Nephron (organoid): ENCODE data around the gene TRAF3.

Experiments
- H3K27ac Mint-ChIP-seq, 3 experiments: 2 replicates each; pipeline ENCODE4 v1.8.0; 2020; ENCODE audit warnings: mixed read lengths in 3 of 3, mild to moderate bottlenecking in 2 of 3, moderate library complexity in 1 of 3
- H3K27me3 Mint-ChIP-seq: 2 replicates; pipeline ENCODE4 v1.8.0; 2021; ENCODE audit warnings: low read depth, mild to moderate bottlenecking, moderate library complexity, mixed read lengths
- H3K36me3 Mint-ChIP-seq: 2 replicates; pipeline ENCODE4 v1.8.0; 2020; ENCODE audit warnings: low read depth, mixed read lengths
- H3K4me1 Mint-ChIP-seq: 2 replicates; pipeline ENCODE4 v1.8.0; 2020; ENCODE audit warnings: mixed read lengths
- H3K4me3 Mint-ChIP-seq, 3 experiments: 2 replicates each; pipeline ENCODE4 v1.8.0; 2020; ENCODE audit warnings: mild to moderate bottlenecking in 3 of 3, mixed read lengths in 3 of 3, moderate library complexity in 2 of 3
- H3K9me3 Mint-ChIP-seq: 2 replicates; pipeline ENCODE4 v1.8.0; 2020; ENCODE audit warnings: mixed read lengths
- TF ChIP-seq, protein P1 (sequence below), 3 experiments: fragments of 200-600 bp; sonication (generic); IDR thresholded peaks; one replicate each; pipeline ENCODE4 v1.5.0; 2021; ENCODE audit warnings: antibody characterized with exemption in 3 of 3; ENCODE audit not compliant: unreplicated experiment in 3 of 3

The TRAF3 gene

DNA sequence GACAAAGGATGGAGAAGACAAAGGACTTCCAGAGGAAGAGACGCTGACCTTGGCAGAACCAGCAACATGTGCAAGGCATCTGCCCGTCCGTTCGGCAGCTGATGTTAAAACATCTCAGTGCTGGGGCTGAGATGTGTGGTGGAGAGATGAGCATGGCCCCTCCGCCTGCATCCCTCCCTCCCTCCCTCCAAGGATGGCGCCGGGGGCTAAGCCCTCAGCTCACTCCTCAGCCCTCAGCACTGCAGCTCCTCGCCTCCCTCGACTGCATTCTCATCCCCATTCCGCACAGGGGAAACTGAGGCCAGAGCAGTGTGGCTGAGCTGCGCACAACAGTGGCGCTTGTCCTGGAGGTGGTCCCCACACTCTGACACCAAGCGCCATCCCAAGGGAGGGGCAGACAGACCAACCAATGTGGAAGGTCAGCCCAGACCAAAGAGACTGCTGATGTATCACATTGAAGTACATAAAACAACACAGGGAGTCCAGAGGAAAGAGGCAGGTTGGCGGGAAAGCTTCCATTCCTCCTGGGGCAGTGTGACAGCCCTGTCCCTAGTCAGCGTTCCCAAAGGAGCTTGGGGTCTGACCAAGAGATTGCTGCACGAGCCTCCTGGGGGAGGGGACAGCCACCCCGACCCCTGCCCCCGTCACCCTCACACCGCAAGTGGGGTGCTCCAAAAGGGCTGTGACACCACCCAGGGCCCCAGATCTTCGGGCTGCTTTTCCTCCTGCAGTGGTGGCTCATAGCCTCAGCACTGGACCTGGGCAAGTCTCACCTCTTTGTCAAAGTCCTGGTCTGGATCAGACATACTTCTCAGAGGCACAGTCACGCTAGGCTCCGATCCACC, 160.3 kb downstream of the TRAF3 start:
- H3K36me3 Mint-ChIP-seq, result peaks cover 58% of the 10 kb centered on the region
- no peaks in the 10 kb centered on the region for H3K4me1 Mint-ChIP-seq
- H3K4me3 Mint-ChIP-seq, result no peak overlapping the region
- H3K9me3 Mint-ChIP-seq, result no peaks in the 10 kb centered on the region
- H3K27ac Mint-ChIP-seq, result no peak overlapping the region
- H3K27me3 Mint-ChIP-seq, result peaks cover 6% of the 10 kb centered on the region
- TF ChIP-seq, protein P1, sequence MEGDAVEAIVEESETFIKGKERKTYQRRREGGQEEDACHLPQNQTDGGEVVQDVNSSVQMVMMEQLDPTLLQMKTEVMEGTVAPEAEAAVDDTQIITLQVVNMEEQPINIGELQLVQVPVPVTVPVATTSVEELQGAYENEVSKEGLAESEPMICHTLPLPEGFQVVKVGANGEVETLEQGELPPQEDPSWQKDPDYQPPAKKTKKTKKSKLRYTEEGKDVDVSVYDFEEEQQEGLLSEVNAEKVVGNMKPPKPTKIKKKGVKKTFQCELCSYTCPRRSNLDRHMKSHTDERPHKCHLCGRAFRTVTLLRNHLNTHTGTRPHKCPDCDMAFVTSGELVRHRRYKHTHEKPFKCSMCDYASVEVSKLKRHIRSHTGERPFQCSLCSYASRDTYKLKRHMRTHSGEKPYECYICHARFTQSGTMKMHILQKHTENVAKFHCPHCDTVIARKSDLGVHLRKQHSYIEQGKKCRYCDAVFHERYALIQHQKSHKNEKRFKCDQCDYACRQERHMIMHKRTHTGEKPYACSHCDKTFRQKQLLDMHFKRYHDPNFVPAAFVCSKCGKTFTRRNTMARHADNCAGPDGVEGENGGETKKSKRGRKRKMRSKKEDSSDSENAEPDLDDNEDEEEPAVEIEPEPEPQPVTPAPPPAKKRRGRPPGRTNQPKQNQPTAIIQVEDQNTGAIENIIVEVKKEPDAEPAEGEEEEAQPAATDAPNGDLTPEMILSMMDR (IDR thresholded peaks at IDR 0.05; ENCODE audit: unreplicated experiment in 3 of 3), result no peak

DNA sequence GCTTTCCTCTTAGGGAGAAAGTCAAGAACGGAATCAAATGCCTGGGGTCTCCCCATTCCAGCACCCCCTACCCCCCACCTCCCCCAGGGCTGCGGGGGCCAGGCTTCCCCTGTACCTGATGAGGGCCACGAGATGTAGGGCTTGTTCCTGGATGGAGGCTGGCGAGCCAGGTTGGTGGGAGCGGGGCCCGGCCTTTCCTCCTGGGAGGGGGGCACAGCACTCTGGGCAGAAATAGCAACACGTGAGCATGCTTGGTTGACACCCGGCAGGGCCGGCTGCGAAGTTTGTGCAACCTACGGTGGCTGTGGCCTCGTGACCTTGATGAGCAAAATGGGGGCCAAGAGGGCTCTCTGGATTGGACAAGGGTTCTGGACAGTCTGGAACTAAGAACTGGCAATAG, 160.9 kb downstream of the TRAF3 start:
- Mint-ChIP-seq H3K27me3 (peaks cover 5% of the 10 kb centered on the region), H3K36me3 (peaks cover 59% of the 10 kb centered on the region), H3K4me3 (no peak overlapping the region), H3K9me3 (no peaks in the 10 kb centered on the region), H3K27ac (no peak overlapping the region), H3K4me1 (no peaks in the 10 kb centered on the region)
- TF ChIP-seq, protein P1 (IDR thresholded peaks at IDR 0.05; ENCODE audit: unreplicated experiment in 3 of 3), result no peak

DNA sequence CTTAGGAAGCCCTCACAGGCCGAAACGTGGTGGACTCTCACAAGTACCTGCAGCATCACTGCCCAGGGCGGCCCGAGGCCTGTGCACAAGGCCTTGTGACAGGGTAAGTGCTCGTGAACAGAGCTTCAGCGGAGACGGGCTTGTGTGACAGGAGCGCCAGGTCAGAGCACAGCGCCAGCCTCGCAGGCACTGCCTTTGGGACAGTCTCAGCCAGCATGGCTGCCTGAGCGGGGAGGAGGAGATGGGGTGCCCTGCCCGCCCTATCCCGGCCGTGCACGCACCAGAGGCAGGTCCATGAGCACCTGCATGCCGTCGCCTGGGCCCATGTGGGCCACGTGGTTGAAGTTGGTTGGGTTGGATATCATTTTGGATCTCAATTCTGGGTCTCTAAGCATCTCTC, 162.1 kb downstream of the TRAF3 start:
- Mint-ChIP-seq H3K36me3 (peaks cover 60% of the 10 kb centered on the region), H3K27ac (no peak overlapping the region), H3K9me3 (no peaks in the 10 kb centered on the region), H3K4me1 (no peaks in the 10 kb centered on the region), H3K4me3 (no peak overlapping the region), H3K27me3 (no peaks in the 10 kb centered on the region)
- TF ChIP-seq, protein P1 (IDR thresholded peaks at IDR 0.05; ENCODE audit: unreplicated experiment in 3 of 3), result no peak

DNA sequence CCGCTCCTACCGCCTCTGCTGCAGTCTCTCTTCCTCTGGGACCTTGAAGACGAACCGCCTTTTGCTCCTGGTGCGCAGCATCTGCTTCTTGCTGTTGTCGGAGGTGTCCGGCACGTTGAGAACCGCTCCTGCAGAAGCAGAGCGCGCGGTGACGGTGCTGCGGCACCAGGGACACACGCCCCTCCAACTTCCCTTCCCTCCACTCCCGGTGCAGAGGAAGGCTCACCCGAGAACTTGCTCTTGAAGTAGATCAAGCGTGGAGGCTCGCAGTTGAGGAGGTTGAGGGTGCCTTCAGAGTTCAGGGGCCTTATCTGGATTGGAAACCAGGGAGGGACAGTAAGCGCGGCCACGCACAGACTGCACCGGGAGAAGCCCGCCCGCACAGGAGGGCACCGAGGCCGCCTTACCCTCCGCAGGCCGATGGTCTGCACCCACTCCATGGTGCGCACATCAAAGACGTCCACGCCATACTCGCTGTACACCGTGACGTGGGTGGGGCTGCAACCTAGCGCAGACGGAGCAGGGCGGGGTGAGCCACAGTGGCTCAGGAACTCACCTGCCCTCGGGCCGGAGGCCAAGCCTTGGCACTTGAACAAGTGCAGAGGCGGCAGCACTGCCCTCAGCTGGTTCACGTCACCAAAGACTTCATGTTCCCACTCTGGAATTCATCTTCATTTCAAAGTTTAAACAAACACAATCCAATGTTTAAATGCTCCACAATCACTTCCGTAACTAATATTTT, 162.7 kb downstream of the TRAF3 start:
- Mint-ChIP-seq H3K27me3 (no peaks in the 10 kb centered on the region), H3K9me3 (no peaks in the 10 kb centered on the region)
- TF ChIP-seq, protein P1 (IDR thresholded peaks at IDR 0.05; ENCODE audit: unreplicated experiment in 3 of 3), result no peak

DNA sequence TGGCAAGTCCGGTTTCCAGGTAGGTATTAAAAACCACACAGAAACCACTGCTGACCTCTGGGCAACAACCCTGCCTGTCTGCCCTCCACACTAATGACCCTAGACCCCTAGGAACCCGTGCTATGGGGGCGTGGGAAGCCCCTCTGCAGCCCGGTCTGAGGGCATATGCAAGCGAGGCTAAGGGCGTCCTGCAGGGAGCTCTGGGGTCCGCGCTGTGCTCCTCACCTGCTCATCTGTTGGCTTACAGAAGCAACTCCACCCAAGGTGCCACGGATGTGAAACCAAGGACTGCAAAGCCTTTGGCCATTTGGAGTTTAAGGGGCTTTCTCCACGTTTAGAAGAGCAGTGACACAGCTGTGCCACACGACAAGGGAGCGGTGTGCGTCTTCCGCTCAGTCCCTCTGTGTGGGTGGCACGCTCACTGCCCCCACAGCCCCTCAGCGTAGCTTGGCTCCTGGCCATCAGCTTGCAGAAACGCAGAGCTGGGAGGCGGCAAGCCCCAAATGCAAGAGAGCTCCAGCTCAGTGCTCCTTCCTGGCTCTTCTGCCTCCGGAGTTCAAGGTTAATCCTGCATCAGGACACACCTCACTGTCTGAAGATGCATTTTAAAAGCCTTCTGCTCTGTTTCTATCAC, 163.6 kb downstream of the TRAF3 start:
- Mint-ChIP-seq H3K27me3 (no peaks in the 10 kb centered on the region), H3K4me3 (no peak overlapping the region), H3K27ac (no peak overlapping the region), H3K4me1 (peaks cover 10% of the 10 kb centered on the region), H3K9me3 (no peaks in the 10 kb centered on the region), H3K36me3 (peaks cover 61% of the 10 kb centered on the region)
- TF ChIP-seq, protein P1 (IDR thresholded peaks at IDR 0.05; ENCODE audit: unreplicated experiment in 3 of 3), result no peak

More for the DNA sequence above, 162.7 kb downstream of the TRAF3 start:
- H3K4me1 Mint-ChIP-seq, result peaks cover 1% of the 10 kb centered on the region
- no peak overlapping the region for H3K27ac Mint-ChIP-seq
- H3K4me3 Mint-ChIP-seq, result no peak overlapping the region
- peaks cover 58% of the 10 kb centered on the region for H3K36me3 Mint-ChIP-seq
